ENCODE results near the gene ITLN2. TPM values are rescaled to one million over a fixed set of nuclear protein-coding genes. Genes with fewer than 3 reads are reported as not detected.

Gene ITLN2
- total and polyA plus RNA-seq, 2 of the 8 experiments (the other 6 are each of a cell fraction or from before 2014, with no cell fraction given), result 4.7 to 6.3 TPM

GRCh38 chr1:160971618-160972056, 17.0 kb upstream of the ITLN2 start:
- H4K20me1 ChIP-seq (replicated peaks in 1 of 2; ENCODE audit: control insufficient read depth in 1 of 2, insufficient read depth in 2 of 2, low read length in 2 of 2), result no peaks in the 10 kb centered on the region
- H3K4ac ChIP-seq (replicated peaks; ENCODE audit: insufficient read length, low read depth, low read length), result no peak overlapping the region
- no peak overlapping the region for H3K27ac ChIP-seq (ENCODE audit: low read depth, low read length)
- peak overlapping the region in 1 of 4 experiments; percentile 34; a peak in 1 of 8 replicates for H3K4me3 ChIP-seq (ENCODE audit: extremely low read depth in 1 of 4, insufficient read depth in 2 of 4, low read depth in 3 of 4, low read length in 4 of 4)
- no peaks in the 10 kb centered on the region for H3K79me1 ChIP-seq (ENCODE audit: low read depth, low read length)
- H3K56ac ChIP-seq (replicated peaks; ENCODE audit: insufficient read length, low read depth, low read length), result no peak overlapping the region
- peak overlapping the region; percentile 45; the same call in 1 of the 2 replicates for H2BK12ac ChIP-seq (ENCODE audit: low read depth, low read length)
- peak overlapping the region; percentile 27 to 51 for H3K4me2 ChIP-seq (ENCODE audit: insufficient read depth in 1 of 2, low read depth in 2 of 2, low read length in 2 of 2)
- H3K9me3 ChIP-seq (ENCODE audit: insufficient read depth in 2 of 2, low read depth in 1 of 2, low read length in 1 of 2), result no peaks in the 10 kb centered on the region
- no peak overlapping the region for H4K8ac ChIP-seq (ENCODE audit: extremely low read depth, insufficient read depth, low read length)
- H3K79me2 ChIP-seq (ENCODE audit: control insufficient read depth in 1 of 2, insufficient read depth in 2 of 2, low read length in 2 of 2), result no peaks in the 10 kb centered on the region
- H2BK120ac ChIP-seq (replicated peaks; ENCODE audit: low read depth, low read length), result peak overlapping the region; percentile 86
- H3K14ac ChIP-seq (ENCODE audit: insufficient read length), result no peak overlapping the region
- H3K9ac ChIP-seq (replicated peaks in 1 of 4; ENCODE audit: extremely low read depth in 1 of 4, low read depth in 3 of 4, low read length in 3 of 4), result no peak overlapping the region
- H3K27me3 ChIP-seq (replicated peaks in 1 of 4; ENCODE audit: control insufficient read depth in 3 of 4, extremely low read depth in 1 of 4, insufficient read depth in 3 of 4, low read length in 3 of 4), result no peaks in the 10 kb centered on the region
- H2AK5ac ChIP-seq (ENCODE audit: low read depth, low read length), result no peak overlapping the region
- DNase-seq (ENCODE audit: low read depth in 1 of 2, low spot score in 2 of 2) (no peak), FAIRE-seq (peak; percentile 50)
- H3K23me2 ChIP-seq (ENCODE audit: low read depth, low read length), result no peaks in the 10 kb centered on the region
- ChIA-PET CTCF (ENCODE audit: partially characterized antibody) (interaction anchor here (1.2 to 7.9 kb wide), 4 partner anchors 17 to 141 kb away, joined by 3 to 63 read pairs (median 9); partner anchors contain the start of gene ITLN2), POLR2A (ENCODE audit: partially characterized antibody) (interaction anchor here (0.5 to 2.1 kb wide), 4 partner anchors 9 to 20 kb away, joined by 3 to 8 read pairs (median 5); no protein-coding TSS in a partner anchor)
- no peak overlapping the region for H2BK15ac ChIP-seq (ENCODE audit: low read length)
- peaks cover 4 to 13% (median 11%) of the 10 kb centered on the region in 4 experiments; a peak in 6 of 7 replicates for H3K4me1 ChIP-seq (replicated peaks in 1 of 4; ENCODE audit: control insufficient read depth in 3 of 4, insufficient read depth in 4 of 4, low read length in 3 of 4)
- peak overlapping the region; percentile 75; the same call in 1 of the 2 replicates for H2BK20ac ChIP-seq (ENCODE audit: low read length)
- 22% methylated on average over 6 of the region's 6 CpGs; no CpG with 5 or more reads in 1 of the 2 experiments for WGBS, 2 experiments (ENCODE audit: extremely low coverage in 1 of 2, insufficient coverage in 1 of 2, insufficient read length in 1 of 2, insufficient replicate concordance in 2 of 2, low coverage in 1 of 2, low lambda C conversion rate in 2 of 2, missing lambda C conversion rate in 1 of 2)
- no peak overlapping the region; the same call in 1 of the 2 replicates for H2AFZ ChIP-seq (ENCODE audit: low read length)
- no peak overlapping the region for H3K23ac ChIP-seq (ENCODE audit: insufficient read length)
- peak overlapping the region; percentile 15 for H4K91ac ChIP-seq (replicated peaks; ENCODE audit: insufficient read length, low read length)
- H4K5ac ChIP-seq (ENCODE audit: insufficient read length, low read depth, low read length), result no peak overlapping the region
- no peaks in the 10 kb centered on the region for H3K36me3 ChIP-seq (ENCODE audit: control insufficient read depth in 2 of 4, insufficient read depth in 4 of 4, low read length in 3 of 4)
- peak overlapping the region; percentile 10; the same call in 1 of the 2 replicates for H3K18ac ChIP-seq (ENCODE audit: extremely low read depth, low read length)
- 0 out of 2 replicates have a peak overlapping the region, but pooled peaks have one; percentile 6 for H2BK5ac ChIP-seq (ENCODE audit: low read depth, low read length)
- peak; percentile 40; the same call in 1 of the 2 replicates for TF ChIP-seq MAX (IDR thresholded peaks at IDR 0.05)
- no peak for TF ChIP-seq SIN3A (conservative IDR thresholded peaks at IDR 0.05 in 1 of 2, IDR thresholded peaks at IDR 0.05 in 1 of 2; ENCODE audit: low read depth in 1 of 2, low read length in 2 of 2)
- no peak for TF ChIP-seq TAF7 (optimal IDR thresholded peaks at IDR 0.05; ENCODE audit: borderline replicate concordance, low read depth, low read length)
- TF ChIP-seq POU5F1 (IDR thresholded peaks at IDR 0.05; ENCODE audit: low read depth, low read length), result peak; percentile 66; the same call in 1 of the 2 replicates
- no peak for TF ChIP-seq CTCF (IDR thresholded peaks at IDR 0.05; ENCODE audit: control extremely low read depth in 1 of 3, insufficient read depth in 1 of 3, low read depth in 1 of 3, low read length in 3 of 3)
- no peak for TF ChIP-seq EZH2 (IDR thresholded peaks at IDR 0.05; ENCODE audit: low read depth, low read length, severe bottlenecking)
- TF ChIP-seq BACH1 (IDR thresholded peaks at IDR 0.05; ENCODE audit: low read length), result no peak
- no peak for TF ChIP-seq CBX5 (IDR thresholded peaks at IDR 0.05; ENCODE audit: low read depth, low read length)
- no peak for TF ChIP-seq SRF (IDR thresholded peaks at IDR 0.05; ENCODE audit: low read depth, low read length)

All from H1 (cell line).